ENCODE data around the gene LPCAT2. TPM values are rescaled to one million over a fixed set of nuclear protein-coding genes. Genes with fewer than 3 reads are reported as not detected.

Gene LPCAT2
- total and polyA plus RNA-seq, 2 of the 8 experiments (the other 6 are each of a cell fraction or from before 2014, with no cell fraction given): 2.2 to 10.6 TPM

GRCh38 chr16:55592306-55592705 lies 83.4 kb downstream of the LPCAT2 start:
- H2BK120ac ChIP-seq (replicated peaks; ENCODE audit: low read depth, low read length): no peak overlapping the region
- H3K27me3 ChIP-seq (replicated peaks in 1 of 4; ENCODE audit: control insufficient read depth in 3 of 4, extremely low read depth in 1 of 4, insufficient read depth in 3 of 4, low read length in 3 of 4): no peaks in the 10 kb centered on the region
- H2BK20ac ChIP-seq (ENCODE audit: low read length): no peak overlapping the region
- H3K79me1 ChIP-seq (ENCODE audit: low read depth, low read length): no peaks in the 10 kb centered on the region
- H3K23ac ChIP-seq (ENCODE audit: insufficient read length): no peak overlapping the region
- CTCF ChIA-PET (ENCODE audit: partially characterized antibody): interaction anchor here (1.8 kb wide), 1 partner anchor 127 kb away, joined by 6 read pairs; no protein-coding TSS in a partner anchor
- H3K4me2 ChIP-seq (ENCODE audit: insufficient read depth in 1 of 2, low read depth in 2 of 2, low read length in 2 of 2): no peak overlapping the region
- H3K4ac ChIP-seq (replicated peaks; ENCODE audit: insufficient read length, low read depth, low read length): no peak overlapping the region
- H3K27ac ChIP-seq (ENCODE audit: low read depth, low read length): no peak overlapping the region
- DNase-seq (ENCODE audit: low read depth in 1 of 2, low spot score in 2 of 2): no peak
- H2AFZ ChIP-seq (ENCODE audit: low read length): 0 out of 2 replicates have a peak overlapping the region, but pooled peaks have one; percentile 9
- no peak overlapping the region for H4K8ac ChIP-seq (ENCODE audit: extremely low read depth, insufficient read depth, low read length)
- H4K91ac ChIP-seq (replicated peaks; ENCODE audit: insufficient read length, low read length): no peak overlapping the region
- H3K14ac ChIP-seq (ENCODE audit: insufficient read length): no peak overlapping the region
- H3K4me3 ChIP-seq (ENCODE audit: extremely low read depth in 1 of 4, insufficient read depth in 2 of 4, low read depth in 3 of 4, low read length in 4 of 4): no peak overlapping the region
- H3K56ac ChIP-seq (replicated peaks; ENCODE audit: insufficient read length, low read depth, low read length): no peak overlapping the region
- no peak overlapping the region for H2BK12ac ChIP-seq (ENCODE audit: low read depth, low read length)
- peaks cover 0 to 2% (median 0%) of the 10 kb centered on the region in 4 experiments; a peak in 1 of 7 replicates for H3K4me1 ChIP-seq (replicated peaks in 1 of 4; ENCODE audit: control insufficient read depth in 3 of 4, insufficient read depth in 4 of 4, low read length in 3 of 4)
- no peaks in the 10 kb centered on the region for H3K9me3 ChIP-seq (ENCODE audit: insufficient read depth in 2 of 2, low read depth in 1 of 2, low read length in 1 of 2)
- no peaks in the 10 kb centered on the region for H3K23me2 ChIP-seq (ENCODE audit: low read depth, low read length)
- H2AK5ac ChIP-seq (ENCODE audit: low read depth, low read length): no peak overlapping the region
- POLR2A ChIA-PET (ENCODE audit: partially characterized antibody): no interaction called here
- H3K36me3 ChIP-seq (ENCODE audit: control insufficient read depth in 2 of 4, insufficient read depth in 4 of 4, low read length in 3 of 4): no peaks in the 10 kb centered on the region
- no peak overlapping the region for H2BK5ac ChIP-seq (ENCODE audit: low read depth, low read length)
- H2BK15ac ChIP-seq (ENCODE audit: low read length): no peak overlapping the region
- H3K9ac ChIP-seq (replicated peaks in 1 of 4; ENCODE audit: extremely low read depth in 1 of 4, low read depth in 3 of 4, low read length in 3 of 4): no peak overlapping the region
- H3K79me2 ChIP-seq (ENCODE audit: control insufficient read depth in 1 of 2, insufficient read depth in 2 of 2, low read length in 2 of 2): no peaks in the 10 kb centered on the region
- H4K20me1 ChIP-seq (replicated peaks in 1 of 2; ENCODE audit: control insufficient read depth in 1 of 2, insufficient read depth in 2 of 2, low read length in 2 of 2): no peaks in the 10 kb centered on the region
- H4K5ac ChIP-seq (ENCODE audit: insufficient read length, low read depth, low read length): no peak overlapping the region
- no peak overlapping the region for H3K18ac ChIP-seq (ENCODE audit: extremely low read depth, low read length)
- FAIRE-seq: no peak
- TF ChIP-seq CTCF (IDR thresholded peaks at IDR 0.05; ENCODE audit: control extremely low read depth in 1 of 3, insufficient read depth in 1 of 3, low read depth in 1 of 3, low read length in 3 of 3) (no peak), BACH1 (IDR thresholded peaks at IDR 0.05; ENCODE audit: low read length) (no peak), BCL11A (IDR thresholded peaks at IDR 0.05; ENCODE audit: low read depth in 2 of 2, low read length in 2 of 2) (no peak), RFX5 (IDR thresholded peaks at IDR 0.05; ENCODE audit: borderline replicate concordance, low read depth, low read length) (no peak), CHD1 (IDR thresholded peaks at IDR 0.05; ENCODE audit: low read depth, low read length) (no peak), MAFK (IDR thresholded peaks at IDR 0.05; ENCODE audit: low read depth, low read length) (no peak), CHD2 (IDR thresholded peaks at IDR 0.05; ENCODE audit: low read length) (no peak), SIRT6 (IDR thresholded peaks at IDR 0.05; ENCODE audit: low read length) (no peak), HDAC2 (IDR thresholded peaks at IDR 0.05; ENCODE audit: borderline replicate concordance in 1 of 2, low read depth in 2 of 2, low read length in 2 of 2) (no peak), TAF7 (optimal IDR thresholded peaks at IDR 0.05; ENCODE audit: borderline replicate concordance, low read depth, low read length) (no peak), CREB1 (IDR thresholded peaks at IDR 0.05) (no peak), CBX5 (IDR thresholded peaks at IDR 0.05; ENCODE audit: low read depth, low read length) (no peak), CEBPB (IDR thresholded peaks at IDR 0.05; ENCODE audit: low read depth, low read length) (no peak), SP1 (IDR thresholded peaks at IDR 0.05; ENCODE audit: low read depth, low read length) (no peak)
